ENCODE measurements around the gene PTPN14. TPM values are rescaled to one million over a fixed set of nuclear protein-coding genes. Genes with fewer than 3 reads are reported as not detected.

PTPN14 gene
- total RNA-seq, 4 donors from 2014 or later = 4.5 to 9.7 (median 7.1) TPM

DNA sequence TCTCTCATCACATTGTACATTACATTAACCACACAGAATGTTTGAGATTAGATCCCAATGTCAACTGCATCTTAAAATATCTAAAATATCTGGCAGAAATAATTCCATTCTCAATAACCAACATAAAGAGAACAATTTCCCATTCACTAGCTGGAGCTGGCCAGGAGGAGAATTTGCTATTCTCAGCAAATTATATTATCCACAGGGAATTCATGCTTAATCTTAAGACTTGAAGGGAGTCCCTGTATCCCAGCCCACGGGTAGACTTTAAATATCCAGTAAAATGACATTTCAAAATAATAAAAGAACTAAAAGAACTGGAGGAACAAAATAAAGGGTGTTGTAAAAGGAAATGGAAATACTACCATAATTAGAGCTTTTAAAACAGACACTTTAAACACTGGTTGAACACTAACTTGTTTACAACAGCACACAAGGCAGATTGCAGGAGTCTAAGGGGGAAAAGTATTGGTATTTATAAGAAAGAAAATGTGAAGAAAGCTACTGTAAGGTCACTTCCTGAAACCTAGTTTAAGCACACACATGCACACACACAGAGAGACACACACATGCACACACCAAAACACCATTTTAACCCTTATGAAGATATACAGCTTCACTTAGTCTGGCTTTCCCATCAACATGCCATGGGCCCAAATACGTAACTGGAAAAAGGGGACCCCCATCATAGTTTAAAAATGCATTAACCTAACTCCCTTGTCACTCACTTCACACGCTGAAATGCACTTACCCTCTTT, 107.0 kb downstream of the PTPN14 start:
- H3K27ac ChIP-seq = no peak overlapping the region
- intact Hi-C loops (cut with DNase I; ENCODE audit: low total_unique reads) (no loop called here), in situ Hi-C loops (cut with MboI; ENCODE audit: low pct_ligation_motif_present in 1 of 4, low pct_unique_long_range_greater_than_20kb in 1 of 4, low sequenced_read_pairs in 3 of 4) (no loop called here)
- no peaks in the 10 kb centered on the region for H3K36me3 ChIP-seq
- H3K27me3 ChIP-seq = no peaks in the 10 kb centered on the region
- 63 to 76% methylated on average over 3 of the region's 3 CpGs for WGBS, 2 donors (ENCODE audit: low coverage in 1 of 2)
- no peak overlapping the region for H3K4me3 ChIP-seq
- no peak for DNase-seq
- no peaks in the 10 kb centered on the region for H3K9me3 ChIP-seq
- no peak for TF ChIP-seq POLR2A (IDR thresholded peaks at IDR 0.05)
- TF ChIP-seq, protein P1, sequence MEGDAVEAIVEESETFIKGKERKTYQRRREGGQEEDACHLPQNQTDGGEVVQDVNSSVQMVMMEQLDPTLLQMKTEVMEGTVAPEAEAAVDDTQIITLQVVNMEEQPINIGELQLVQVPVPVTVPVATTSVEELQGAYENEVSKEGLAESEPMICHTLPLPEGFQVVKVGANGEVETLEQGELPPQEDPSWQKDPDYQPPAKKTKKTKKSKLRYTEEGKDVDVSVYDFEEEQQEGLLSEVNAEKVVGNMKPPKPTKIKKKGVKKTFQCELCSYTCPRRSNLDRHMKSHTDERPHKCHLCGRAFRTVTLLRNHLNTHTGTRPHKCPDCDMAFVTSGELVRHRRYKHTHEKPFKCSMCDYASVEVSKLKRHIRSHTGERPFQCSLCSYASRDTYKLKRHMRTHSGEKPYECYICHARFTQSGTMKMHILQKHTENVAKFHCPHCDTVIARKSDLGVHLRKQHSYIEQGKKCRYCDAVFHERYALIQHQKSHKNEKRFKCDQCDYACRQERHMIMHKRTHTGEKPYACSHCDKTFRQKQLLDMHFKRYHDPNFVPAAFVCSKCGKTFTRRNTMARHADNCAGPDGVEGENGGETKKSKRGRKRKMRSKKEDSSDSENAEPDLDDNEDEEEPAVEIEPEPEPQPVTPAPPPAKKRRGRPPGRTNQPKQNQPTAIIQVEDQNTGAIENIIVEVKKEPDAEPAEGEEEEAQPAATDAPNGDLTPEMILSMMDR (IDR thresholded peaks at IDR 0.05) = no peak
- TF ChIP-seq POLR2AphosphoS5 (IDR thresholded peaks at IDR 0.05) = no peak
- no peak for TF ChIP-seq EP300 (IDR thresholded peaks at IDR 0.05; ENCODE audit: low read depth)
- peaks cover 15 to 54% (median 22%) of the 10 kb centered on the region in 4 donors for H3K4me1 ChIP-seq

DNA sequence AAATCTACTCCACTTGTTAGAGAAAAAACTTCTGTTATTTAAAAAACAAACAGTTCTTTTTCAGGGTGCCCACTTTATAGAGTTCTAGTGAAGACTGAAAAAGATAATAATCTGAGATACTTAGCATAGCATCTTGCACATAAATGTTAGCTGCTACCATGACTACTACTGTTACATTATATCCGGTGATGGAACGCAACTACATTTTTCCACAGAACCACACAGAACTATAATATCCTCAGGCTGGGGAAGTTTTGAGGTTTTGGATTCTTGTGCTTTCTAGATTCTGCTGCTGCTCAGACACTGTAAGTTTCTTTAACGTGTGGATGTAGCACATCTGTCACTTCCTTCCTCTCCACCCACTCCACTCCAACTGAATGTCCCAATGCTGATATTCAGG, 110.3 kb downstream of the PTPN14 start:
- peaks cover 11 to 49% (median 20%) of the 10 kb centered on the region in 4 donors for H3K4me1 ChIP-seq
- in situ Hi-C loops (cut with MboI; ENCODE audit: low pct_ligation_motif_present in 1 of 4, low pct_unique_long_range_greater_than_20kb in 1 of 4, low sequenced_read_pairs in 3 of 4) = no loop called here

GRCh38 chr1:214440219-214440965, 111.0 kb downstream of the PTPN14 start:
- DNase-seq = no peak
- Histone ChIP-seq H3K27ac (peak overlapping the region in 3 of 4 donors; percentile 24 to 46 (median 26)), H3K9me3 (no peaks in the 10 kb centered on the region), H3K4me3 (no peak overlapping the region), H3K36me3 (no peaks in the 10 kb centered on the region), H3K4me1 (peaks cover 11 to 41% (median 20%) of the 10 kb centered on the region in 4 donors), H3K27me3 (no peaks in the 10 kb centered on the region)
- intact Hi-C loops (cut with DNase I; ENCODE audit: low total_unique reads) (no loop called here), in situ Hi-C loops (cut with MboI; ENCODE audit: low pct_ligation_motif_present in 1 of 4, low pct_unique_long_range_greater_than_20kb in 1 of 4, low sequenced_read_pairs in 3 of 4) (no loop called here)
- WGBS, 2 donors (ENCODE audit: low coverage in 1 of 2) = 55% methylated on average over 4 of the region's 4 CpGs; no CpG with 5 or more reads in 1 of the 2 donors
- TF ChIP-seq, protein P1 (IDR thresholded peaks at IDR 0.05) = no peak
- TF ChIP-seq EP300 (IDR thresholded peaks at IDR 0.05; ENCODE audit: low read depth) (no peak), POLR2A (IDR thresholded peaks at IDR 0.05) (no peak), POLR2AphosphoS5 (IDR thresholded peaks at IDR 0.05) (no peak)

More for the DNA sequence above, 110.3 kb downstream of the PTPN14 start:
- TF ChIP-seq POLR2AphosphoS5 (IDR thresholded peaks at IDR 0.05) (no peak), EP300 (IDR thresholded peaks at IDR 0.05; ENCODE audit: low read depth) (no peak), POLR2A (IDR thresholded peaks at IDR 0.05) (no peak)
- TF ChIP-seq, protein P1 (IDR thresholded peaks at IDR 0.05) = no peak
- intact Hi-C loops (cut with DNase I; ENCODE audit: low total_unique reads) = no loop called here
- no peaks in the 10 kb centered on the region for H3K9me3 ChIP-seq
- no peak overlapping the region for H3K4me3 ChIP-seq
- H3K27me3 ChIP-seq = no peaks in the 10 kb centered on the region
- H3K36me3 ChIP-seq = no peaks in the 10 kb centered on the region
- 50 to 62% methylated on average over 2 to 3 of the region's 3 CpGs for WGBS, 2 donors (ENCODE audit: low coverage in 1 of 2)
- DNase-seq = no peak
- H3K27ac ChIP-seq = no peak overlapping the region

DNA sequence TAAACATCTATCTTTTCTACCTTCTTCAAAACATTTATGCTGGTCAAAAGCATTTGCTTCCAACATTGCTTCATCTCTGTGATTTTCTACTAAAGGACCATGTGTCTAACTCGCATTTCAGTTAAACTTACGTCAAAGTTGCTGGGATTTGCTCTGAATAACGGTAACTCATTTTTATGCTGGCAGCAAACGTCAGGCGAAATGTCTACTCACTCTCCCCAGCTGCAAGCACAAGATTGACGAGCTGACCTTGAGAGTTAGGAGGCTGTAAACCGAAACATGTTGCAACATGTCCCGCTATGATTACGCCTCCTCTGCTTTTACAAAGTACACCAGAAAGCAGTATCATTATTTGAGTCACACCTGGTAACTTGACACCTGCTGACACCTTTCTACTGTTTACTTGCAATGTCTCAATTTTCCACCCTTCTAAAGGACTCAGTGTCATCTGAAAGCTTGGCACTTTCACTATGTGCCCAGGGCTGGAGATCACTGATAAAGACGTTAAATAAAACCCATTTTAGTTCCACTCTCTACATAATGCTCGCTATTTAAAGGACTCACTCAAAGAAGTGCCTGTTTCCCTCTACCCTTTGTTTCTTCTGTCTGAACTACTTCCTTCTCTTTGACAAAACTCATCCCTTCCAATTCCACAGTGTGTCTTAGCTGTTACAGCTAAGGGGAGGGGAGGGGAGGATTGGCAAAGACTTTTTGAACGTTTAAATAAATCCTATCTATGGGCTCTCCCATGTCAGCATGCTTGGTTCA, 111.9 kb downstream of the PTPN14 start:
- no peaks in the 10 kb centered on the region for H3K27me3 ChIP-seq
- 32 to 37% methylated on average over 11 to 12 of the region's 12 CpGs for WGBS, 2 donors (ENCODE audit: low coverage in 1 of 2)
- H3K4me3 ChIP-seq = peak overlapping the region in 1 of 4 donors; percentile 25
- no peaks in the 10 kb centered on the region for H3K9me3 ChIP-seq
- intact Hi-C loops (cut with DNase I; ENCODE audit: low total_unique reads) = no loop called here
- TF ChIP-seq, protein P1 (IDR thresholded peaks at IDR 0.05) = no peak
- TF ChIP-seq POLR2AphosphoS5 (IDR thresholded peaks at IDR 0.05) = peak in 1 of 3 donors; percentile 37
- in situ Hi-C loops (cut with MboI; ENCODE audit: low pct_ligation_motif_present in 1 of 4, low pct_unique_long_range_greater_than_20kb in 1 of 4, low sequenced_read_pairs in 3 of 4) = no loop called here
- peak overlapping the region; percentile 12 to 46 (median 25) for H3K27ac ChIP-seq
- H3K4me1 ChIP-seq = peaks cover 11 to 33% (median 20%) of the 10 kb centered on the region in 4 donors
- DNase-seq = peak; percentile 28
- no peaks in the 10 kb centered on the region for H3K36me3 ChIP-seq

Measured in transverse colon (tissue), 4 donors.